Heart left ventricle (tissue), 16 donors: ENCODE measurements around the gene FHL1. TPM values are rescaled to one million over a fixed set of nuclear protein-coding genes. Genes with fewer than 3 reads are reported as not detected.
"Not testable (repeated sequence)": the region's sequence is repeated elsewhere in the genome, so short reads cannot be mapped to it uniquely, and the experiment has no call there.

Experiments
- ATAC-seq, 4 donors: fragments of 200-7000 bp; cut with Tn5 transposase; one replicate each; pipeline ENCODE4 v1.9.1; 2020 to 2022; ENCODE audit warnings: moderate library complexity in 4 of 4, mild to moderate bottlenecking in 3 of 4, moderate number of reproducible peaks in 1 of 4
- DNase-seq, 5 donors: peaks; one replicate each; pipeline ENCODE4 v3.0.0-alpha.2; 2020
- H3K27ac ChIP-seq, 12 donors: fragments of 200-600 bp; sonication (generic) in 4 of 12; one replicate each; pipeline versions ENCODE4 v1.5.0 to v1.8.0; 2016 to 2022; ENCODE audit warnings: mild to moderate bottlenecking in 2 of 12
- H3K27me3 ChIP-seq, 9 donors: fragments of 200-600 bp; sonication (generic) in 2 of 9; one replicate each; pipeline versions ENCODE4 v1.5.1 to v1.8.0; 2016 to 2022; ENCODE audit warnings: mild to moderate bottlenecking in 3 of 9
- H3K36me3 ChIP-seq, 9 donors: fragments of 200-600 bp; sonication (generic) in 2 of 9; one replicate each; pipeline versions ENCODE4 v1.5.0 to v1.8.0; 2018 to 2022; ENCODE audit warnings: mild to moderate bottlenecking in 2 of 9
- H3K4me1 ChIP-seq, 12 donors: fragments of 200-600 bp; sonication (generic) in 4 of 12; one replicate each; pipeline versions ENCODE4 v1.5.0 to v1.8.0; 2016 to 2022; ENCODE audit warnings: mild to moderate bottlenecking in 3 of 12
- H3K4me3 ChIP-seq, 12 donors: fragments of 200-600 bp; sonication (generic) in 4 of 12; one replicate each; pipeline versions ENCODE4 v1.5.0 to v1.8.0; 2017 to 2022; ENCODE audit warnings: mild to moderate bottlenecking in 9 of 12, moderate library complexity in 4 of 12
- H3K9me3 ChIP-seq, 12 donors: fragments of 200-600 bp; sonication (generic) in 4 of 12; one replicate each; pipeline versions ENCODE4 v1.5.0 to v1.8.0; 2016 to 2022; ENCODE audit warnings: mild to moderate bottlenecking in 1 of 12
- POLR2A ChIP-seq, 2 donors: fragments of 450-650 bp; IDR thresholded peaks; one replicate each; pipeline ENCODE4 v1.6.1; 2017; ENCODE audit warnings: antibody characterized with exemption in 2 of 2, mild to moderate bottlenecking in 2 of 2, moderate library complexity in 2 of 2
- WGBS, 4 donors: extraction: QIAGEN DNeasy Blood & Tissue Kit in 2 of 4; methylation state at CpG; one replicate each; pipeline versions ENCODE4 v1.1.5 to v1.1.7; 2013 to 2018; 5-methylcytosine and 5-hydroxymethylcytosine counted together
- intact Hi-C, 10 donors: fragments of 100-400 bp; cut with DNase I; formaldehyde crosslinking; loops; one replicate each; pipeline versions ENCODE4 v1.11.1 to v1.14.2; 2022
- polyA plus RNA-seq, 2 donors: library from polyadenylated mRNA; stranded (reverse); fragments of 200-250 nt; gene quantifications; one replicate each; pipeline ENCODE4 v1.2.3, GENCODE V29; 2013
- total RNA-seq, 9 donors: library from RNA; depleted of rRNA in 2 of 9; stranded (reverse); fragments of >200 nt in 2 of 9; fragmentation: NEBNext Ultra II Directional in 3 of 9; extraction: Animal tissue kit (Norgen Biotek cat#: 25700) in 3 of 9; gene quantifications; one replicate each; pipeline versions ENCODE4 v1.1.0 to v1.2.4, GENCODE V29; 2016 to 2023
- TF ChIP-seq, protein P1 (sequence below), 12 donors: fragments of 200-600 bp; sonication (generic) in 4 of 12; IDR thresholded peaks; one replicate each; pipeline versions ENCODE4 v1.5.0 to v1.8.0; 2018 to 2022; ENCODE audit warnings: antibody characterized with exemption in 12 of 12, mild to moderate bottlenecking in 5 of 12
- donor health status: ischemic (EF 13 %, LVEDD 7.1; RV severe dilation, severe dysfunction).
- donor health status: healthy with polysubstance abuse.
- donor health status: DM: no; HTN: yes; CAD: no.
- donor health status: DM: no; HTN: no; CAD: no.
- donor health status: ischemic (EF 25% LVEDD 6.9; RV normal size, moderate dysfunction).
- donor health status: ischemic (EF 25% LVEDD 5.7; RV mildly dilated, moderate dysfunction).
- donor health status: healthy.
- donor health status: DM: yes; HTN: yes; CAD: no.
- donor health status: ischemic (EF 35%, LVEDD 5.7; RV mildly dilated, moderate dysfunction).
- donor health status: nonischemic (EF 11% LVEDD 7.7; RV severe dilation, severe dysfunction).
- donor health status: DM: yes; HTN: yes; CAD: no.
- donor health status: PGD.
- donor health status: ischemic (EF 29% LVEDD 5.4; RV normal size, mild dysfunction).
- donor health status: nonischemic (EF 23%, LVEDD 6.1; RV moderate dilation, normal function).

FHL1 gene
- total and polyA plus RNA-seq, 11 donors: 1,119 to 4,800 (median 2,127) TPM

- Histone ChIP-seq H3K27me3 (peaks cover 0 to 2% (median 0%) of the 10 kb centered on the region in 9 donors), H3K9me3 (peaks cover 0 to 7% (median 0%) of the 10 kb centered on the region in 12 donors), H3K4me3 (no peak overlapping the region), H3K27ac (no peak overlapping the region), H3K36me3 (no peaks in the 10 kb centered on the region), H3K4me1 (no peaks in the 10 kb centered on the region)
- intact Hi-C loops: no loop called here
- WGBS, 4 donors: 73 to 92% (median 82%) methylated on average over 11 of the region's 11 CpGs
- DNase-seq (no peak), ATAC-seq (no peak)
- no peak for TF ChIP-seq POLR2A (IDR thresholded peaks at IDR 0.05)
- TF ChIP-seq, protein P1, sequence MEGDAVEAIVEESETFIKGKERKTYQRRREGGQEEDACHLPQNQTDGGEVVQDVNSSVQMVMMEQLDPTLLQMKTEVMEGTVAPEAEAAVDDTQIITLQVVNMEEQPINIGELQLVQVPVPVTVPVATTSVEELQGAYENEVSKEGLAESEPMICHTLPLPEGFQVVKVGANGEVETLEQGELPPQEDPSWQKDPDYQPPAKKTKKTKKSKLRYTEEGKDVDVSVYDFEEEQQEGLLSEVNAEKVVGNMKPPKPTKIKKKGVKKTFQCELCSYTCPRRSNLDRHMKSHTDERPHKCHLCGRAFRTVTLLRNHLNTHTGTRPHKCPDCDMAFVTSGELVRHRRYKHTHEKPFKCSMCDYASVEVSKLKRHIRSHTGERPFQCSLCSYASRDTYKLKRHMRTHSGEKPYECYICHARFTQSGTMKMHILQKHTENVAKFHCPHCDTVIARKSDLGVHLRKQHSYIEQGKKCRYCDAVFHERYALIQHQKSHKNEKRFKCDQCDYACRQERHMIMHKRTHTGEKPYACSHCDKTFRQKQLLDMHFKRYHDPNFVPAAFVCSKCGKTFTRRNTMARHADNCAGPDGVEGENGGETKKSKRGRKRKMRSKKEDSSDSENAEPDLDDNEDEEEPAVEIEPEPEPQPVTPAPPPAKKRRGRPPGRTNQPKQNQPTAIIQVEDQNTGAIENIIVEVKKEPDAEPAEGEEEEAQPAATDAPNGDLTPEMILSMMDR (IDR thresholded peaks at IDR 0.05): no peak
These were observed 40.3 kb upstream of the FHL1 start for GRCh38 chrX:136106920-136107528.

- H3K9me3 ChIP-seq: not testable (repeated sequence)
These were observed 38.4 kb upstream of the FHL1 start for GRCh38 chrX:136108905-136109304.

DNA sequence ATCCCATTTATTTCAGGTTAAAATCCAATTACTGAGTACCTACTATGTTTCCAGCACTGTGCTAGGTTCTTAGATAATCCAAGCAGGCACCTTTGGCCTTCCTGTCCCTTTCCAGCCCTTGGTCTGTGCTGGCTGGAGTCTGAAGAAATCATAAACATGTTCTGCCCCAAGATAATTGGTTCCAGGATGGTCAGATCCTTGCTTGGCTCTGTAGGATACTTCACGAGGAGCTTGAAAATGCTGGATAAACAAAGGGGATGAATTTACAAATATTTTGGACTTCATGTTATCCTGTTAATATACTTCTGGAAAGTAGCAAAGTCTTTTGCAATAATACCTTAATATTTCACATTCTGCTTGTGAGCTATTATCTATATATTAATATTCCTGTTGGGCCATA lies 35.0 kb upstream of the FHL1 start:
- TF ChIP-seq, protein P1 (IDR thresholded peaks at IDR 0.05): no peak
- no peak for TF ChIP-seq POLR2A (IDR thresholded peaks at IDR 0.05)
- intact Hi-C loops: no loop called here
- no peak for ATAC-seq

More at GRCh38 chrX:136108905-136109304, 38.4 kb upstream of the FHL1 start:
- intact Hi-C loops, H3K4me1 ChIP-seq, ATAC-seq, H3K27ac ChIP-seq, H3K4me3 ChIP-seq, DNase-seq, H3K36me3 ChIP-seq, H3K27me3 ChIP-seq: not testable (repeated sequence)
- WGBS, 4 donors: 70 to 100% (median 81%) methylated on average over 1 of the region's 1 CpG

GRCh38 chrX:136112778-136113177 lies 34.6 kb upstream of the FHL1 start:
- DNase-seq (no peak), ATAC-seq (no peak)
- no peak for TF ChIP-seq POLR2A (IDR thresholded peaks at IDR 0.05)
- TF ChIP-seq, protein P1 (IDR thresholded peaks at IDR 0.05): no peak
- Histone ChIP-seq H3K4me3 (no peak overlapping the region), H3K36me3 (no peaks in the 10 kb centered on the region), H3K27ac (no peak overlapping the region), H3K9me3 (peaks cover 0 to 7% (median 0%) of the 10 kb centered on the region in 12 donors), H3K27me3 (no peaks in the 10 kb centered on the region), H3K4me1 (peaks cover 0 to 5% (median 0%) of the 10 kb centered on the region in 12 donors)
- intact Hi-C loops: no loop called here

More for the DNA sequence above, 35.0 kb upstream of the FHL1 start:
- WGBS, 4 donors: 0% methylated on average over 1 of the region's 1 CpG
- no peaks in the 10 kb centered on the region for H3K36me3 ChIP-seq
- no peak for DNase-seq
- peaks cover 0 to 7% (median 0%) of the 10 kb centered on the region in 12 donors for H3K9me3 ChIP-seq
- peaks cover 0 to 5% (median 0%) of the 10 kb centered on the region in 12 donors for H3K4me1 ChIP-seq
- H3K27ac ChIP-seq: no peak overlapping the region
- no peak overlapping the region for H3K4me3 ChIP-seq
- H3K27me3 ChIP-seq: no peaks in the 10 kb centered on the region
